Panc1 (cell line): ENCODE data around the gene TMEM52. TPM values are rescaled to one million over a fixed set of nuclear protein-coding genes. Genes with fewer than 3 reads are reported as not detected.

Experiments
- ATAC-seq: fragments of 200-7000 bp; cut with Tn5 transposase; 2 replicates; pipeline ENCODE4 v1.9.1; 2020; ENCODE audit warnings: mild to moderate bottlenecking, moderate library complexity
- BruUV-seq: library from RNA; stranded (reverse); fragments of 400-500 nt; replicated peaks from 2 replicates; lab custom pipeline; 2021; lab: Mats Ljungman, UMichigan
- CTCF ChIA-PET: fragments of 300-600 bp; sonication (Branson Sonifier 250); formaldehyde crosslinking; loops from one replicate; lab custom pipeline; 2022; ENCODE audit warnings: antibody characterized with exemption; lab: Charles Lee
- POLR2A ChIA-PET: fragments of 300-600 bp; sonication (Branson Sonifier 250); formaldehyde crosslinking; loops from one replicate; lab custom pipeline; 2022; ENCODE audit warnings: antibody characterized with exemption; lab: Charles Lee
- DNase-seq: peaks from one replicate; pipeline ENCODE4 v3.0.0-alpha.2; 2010; ENCODE audit warnings: low read depth, low spot score
- H3K27ac ChIP-seq: 2 replicates; pipeline ENCODE4 v1.5.1; 2011; ENCODE audit warnings: mild to moderate bottlenecking, low read length, inconsistent platforms
- H3K27me3 ChIP-seq: fragments of 200-500 bp; sonication (Bioruptor generic); 2 replicates; pipeline ENCODE4 v1.6.0; 2014; ENCODE audit warnings: low read length, inconsistent platforms; ENCODE audit not compliant: control insufficient read depth, insufficient read depth
- H3K36me3 ChIP-seq: fragments of 200-500 bp; sonication (Bioruptor generic); 2 replicates; pipeline ENCODE4 v1.5.1; 2014; ENCODE audit warnings: inconsistent platforms, mild to moderate bottlenecking, low read length, moderate library complexity; ENCODE audit not compliant: control insufficient read depth, insufficient read depth
- H3K4me1 ChIP-seq: 2 replicates; pipeline ENCODE4 v1.5.1; 2011; ENCODE audit warnings: inconsistent platforms, mild to moderate bottlenecking, low read length, moderate library complexity; ENCODE audit not compliant: control insufficient read depth, insufficient read depth
- H3K4me3 ChIP-seq, 2 experiments: 2 replicates each; pipeline ENCODE4 v1.5.1; 2011 to 2012; ENCODE audit warnings: low read depth in 2 of 2, low read length in 2 of 2, mild to moderate bottlenecking in 2 of 2, inconsistent platforms in 1 of 2, moderate library complexity in 1 of 2
- H3K9me3 ChIP-seq: fragments of 200-500 bp; sonication (Bioruptor generic); 2 replicates; pipeline ENCODE4 v1.5.1; 2014; ENCODE audit warnings: low read depth, mild to moderate bottlenecking, inconsistent platforms, low read length, moderate library complexity; ENCODE audit not compliant: control insufficient read depth, insufficient read depth
- POLR2AphosphoS5 ChIP-seq: IDR thresholded peaks from 2 replicates; pipeline ENCODE4 v1.6.1; 2012; ENCODE audit warnings: mild to moderate bottlenecking, low read depth, low read length, moderate library complexity
- SIN3A ChIP-seq: IDR thresholded peaks from 2 replicates; pipeline ENCODE4 v1.6.1; 2012; ENCODE audit warnings: low read depth, mild to moderate bottlenecking, low read length, moderate library complexity, borderline replicate concordance; ENCODE audit not compliant: insufficient read depth
- TCF7L2 ChIP-seq: IDR thresholded peaks from 2 replicates; pipeline ENCODE4 v1.6.1; 2011; ENCODE audit warnings: mild to moderate bottlenecking, low read depth, low read length, inconsistent platforms
- in situ Hi-C: cut with HindIII; loops from 2 replicates; pipeline ENCODE4 v1.10.0; 2016; ENCODE audit warnings: low sequenced_read_pairs, low pct_unique_long_range_greater_than_20kb
- intact Hi-C: fragments of 100-400 bp; cut with micrococcal nuclease; formaldehyde crosslinking; loops from one replicate; pipeline ENCODE4 v1.10.0; 2022; ENCODE audit not compliant: unreplicated experiment
- total RNA-seq: library from RNA; stranded (reverse); gene quantifications from one replicate; pipeline ENCODE4 v1.2.1, GENCODE V29; 2021; ENCODE audit not compliant: unreplicated experiment
- TF ChIP-seq, protein P1 (sequence below), 2 experiments: IDR thresholded peaks; 2 replicates each; pipeline ENCODE4 v1.6.1; 2011 to 2012; ENCODE audit warnings: low read depth in 2 of 2, control low read depth in 1 of 2, low read length in 1 of 2, mild to moderate bottlenecking in 1 of 2, moderate library complexity in 1 of 2; ENCODE audit not compliant: insufficient read depth in 1 of 2
- TF ChIP-seq, protein P2 (sequence below): fragments of 450-650 bp; IDR thresholded peaks from 2 replicates; pipeline ENCODE4 v1.5.1; 2017; ENCODE audit warnings: mild to moderate bottlenecking

Gene TMEM52
- total RNA-seq, 1 experiment from 2014 or later = 2.5 TPM

DNA sequence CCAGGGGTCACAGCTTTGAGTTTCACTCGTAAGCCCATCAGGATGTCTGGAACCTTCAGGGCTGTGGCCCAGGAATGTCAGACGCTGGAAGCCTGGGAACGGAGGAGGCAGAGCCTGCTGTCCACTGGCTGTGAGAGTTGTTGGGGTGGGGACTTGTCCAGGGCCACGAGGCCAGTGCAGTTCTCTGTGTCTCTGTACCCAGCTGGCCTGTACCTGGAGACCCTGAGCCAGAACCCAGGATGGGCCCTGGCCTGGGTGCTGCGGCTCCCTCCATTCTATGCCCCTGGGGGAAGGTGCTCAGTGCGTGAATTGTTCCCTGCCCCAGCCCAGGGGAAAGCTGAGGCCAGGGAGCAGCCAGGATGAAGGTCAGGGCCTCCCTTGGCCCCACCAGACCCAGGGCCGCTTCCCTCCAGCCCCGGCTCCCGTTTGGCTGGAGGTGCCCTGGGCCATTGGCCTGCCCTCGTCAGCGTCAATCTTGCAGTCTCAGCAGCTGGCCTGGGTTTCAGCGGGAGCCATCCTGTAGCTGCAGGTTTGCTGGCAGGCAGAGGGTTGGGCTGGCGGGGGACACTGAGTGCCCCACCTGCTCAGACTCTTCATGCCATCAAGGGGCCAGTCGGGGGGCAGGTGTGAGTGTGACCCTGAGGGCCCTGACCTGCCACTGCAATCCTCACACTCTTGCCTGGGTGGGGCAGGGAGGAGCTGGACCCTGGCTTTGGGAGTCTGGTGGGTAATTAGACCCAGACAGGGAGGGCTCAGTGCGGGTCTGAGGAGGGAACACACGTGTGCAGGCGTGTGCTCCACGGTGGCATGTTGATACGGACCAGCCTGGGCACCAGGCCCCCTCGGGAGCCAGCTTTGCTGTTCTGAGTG lies 4.7 kb downstream of the TMEM52 start:
- Histone ChIP-seq H3K27ac (no peak overlapping the region), H3K27me3 (no peaks in the 10 kb centered on the region), H3K4me1 (peaks cover 7% of the 10 kb centered on the region), H3K4me3 (no peak overlapping the region), H3K36me3 (no peaks in the 10 kb centered on the region), H3K9me3 (no peaks in the 10 kb centered on the region)
- ChIA-PET POLR2A (no interaction called here), CTCF (no interaction called here)
- ATAC-seq = no peak
- intact Hi-C loops = no loop called here
- BruUV-seq = no TSS peak
- in situ Hi-C loops = no loop called here
- DNase-seq = no peak
- no peak for TF ChIP-seq SIN3A
- TF ChIP-seq TCF7L2 = no peak
- TF ChIP-seq POLR2AphosphoS5 = no peak
- TF ChIP-seq, protein P1, sequence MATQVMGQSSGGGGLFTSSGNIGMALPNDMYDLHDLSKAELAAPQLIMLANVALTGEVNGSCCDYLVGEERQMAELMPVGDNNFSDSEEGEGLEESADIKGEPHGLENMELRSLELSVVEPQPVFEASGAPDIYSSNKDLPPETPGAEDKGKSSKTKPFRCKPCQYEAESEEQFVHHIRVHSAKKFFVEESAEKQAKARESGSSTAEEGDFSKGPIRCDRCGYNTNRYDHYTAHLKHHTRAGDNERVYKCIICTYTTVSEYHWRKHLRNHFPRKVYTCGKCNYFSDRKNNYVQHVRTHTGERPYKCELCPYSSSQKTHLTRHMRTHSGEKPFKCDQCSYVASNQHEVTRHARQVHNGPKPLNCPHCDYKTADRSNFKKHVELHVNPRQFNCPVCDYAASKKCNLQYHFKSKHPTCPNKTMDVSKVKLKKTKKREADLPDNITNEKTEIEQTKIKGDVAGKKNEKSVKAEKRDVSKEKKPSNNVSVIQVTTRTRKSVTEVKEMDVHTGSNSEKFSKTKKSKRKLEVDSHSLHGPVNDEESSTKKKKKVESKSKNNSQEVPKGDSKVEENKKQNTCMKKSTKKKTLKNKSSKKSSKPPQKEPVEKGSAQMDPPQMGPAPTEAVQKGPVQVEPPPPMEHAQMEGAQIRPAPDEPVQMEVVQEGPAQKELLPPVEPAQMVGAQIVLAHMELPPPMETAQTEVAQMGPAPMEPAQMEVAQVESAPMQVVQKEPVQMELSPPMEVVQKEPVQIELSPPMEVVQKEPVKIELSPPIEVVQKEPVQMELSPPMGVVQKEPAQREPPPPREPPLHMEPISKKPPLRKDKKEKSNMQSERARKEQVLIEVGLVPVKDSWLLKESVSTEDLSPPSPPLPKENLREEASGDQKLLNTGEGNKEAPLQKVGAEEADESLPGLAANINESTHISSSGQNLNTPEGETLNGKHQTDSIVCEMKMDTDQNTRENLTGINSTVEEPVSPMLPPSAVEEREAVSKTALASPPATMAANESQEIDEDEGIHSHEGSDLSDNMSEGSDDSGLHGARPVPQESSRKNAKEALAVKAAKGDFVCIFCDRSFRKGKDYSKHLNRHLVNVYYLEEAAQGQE (IDR thresholded peaks at IDR 0.05; ENCODE audit: insufficient read depth in 1 of 2, low read depth in 2 of 2, low read length in 1 of 2) = no peak
- TF ChIP-seq, protein P2, sequence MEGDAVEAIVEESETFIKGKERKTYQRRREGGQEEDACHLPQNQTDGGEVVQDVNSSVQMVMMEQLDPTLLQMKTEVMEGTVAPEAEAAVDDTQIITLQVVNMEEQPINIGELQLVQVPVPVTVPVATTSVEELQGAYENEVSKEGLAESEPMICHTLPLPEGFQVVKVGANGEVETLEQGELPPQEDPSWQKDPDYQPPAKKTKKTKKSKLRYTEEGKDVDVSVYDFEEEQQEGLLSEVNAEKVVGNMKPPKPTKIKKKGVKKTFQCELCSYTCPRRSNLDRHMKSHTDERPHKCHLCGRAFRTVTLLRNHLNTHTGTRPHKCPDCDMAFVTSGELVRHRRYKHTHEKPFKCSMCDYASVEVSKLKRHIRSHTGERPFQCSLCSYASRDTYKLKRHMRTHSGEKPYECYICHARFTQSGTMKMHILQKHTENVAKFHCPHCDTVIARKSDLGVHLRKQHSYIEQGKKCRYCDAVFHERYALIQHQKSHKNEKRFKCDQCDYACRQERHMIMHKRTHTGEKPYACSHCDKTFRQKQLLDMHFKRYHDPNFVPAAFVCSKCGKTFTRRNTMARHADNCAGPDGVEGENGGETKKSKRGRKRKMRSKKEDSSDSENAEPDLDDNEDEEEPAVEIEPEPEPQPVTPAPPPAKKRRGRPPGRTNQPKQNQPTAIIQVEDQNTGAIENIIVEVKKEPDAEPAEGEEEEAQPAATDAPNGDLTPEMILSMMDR = no peak

DNA sequence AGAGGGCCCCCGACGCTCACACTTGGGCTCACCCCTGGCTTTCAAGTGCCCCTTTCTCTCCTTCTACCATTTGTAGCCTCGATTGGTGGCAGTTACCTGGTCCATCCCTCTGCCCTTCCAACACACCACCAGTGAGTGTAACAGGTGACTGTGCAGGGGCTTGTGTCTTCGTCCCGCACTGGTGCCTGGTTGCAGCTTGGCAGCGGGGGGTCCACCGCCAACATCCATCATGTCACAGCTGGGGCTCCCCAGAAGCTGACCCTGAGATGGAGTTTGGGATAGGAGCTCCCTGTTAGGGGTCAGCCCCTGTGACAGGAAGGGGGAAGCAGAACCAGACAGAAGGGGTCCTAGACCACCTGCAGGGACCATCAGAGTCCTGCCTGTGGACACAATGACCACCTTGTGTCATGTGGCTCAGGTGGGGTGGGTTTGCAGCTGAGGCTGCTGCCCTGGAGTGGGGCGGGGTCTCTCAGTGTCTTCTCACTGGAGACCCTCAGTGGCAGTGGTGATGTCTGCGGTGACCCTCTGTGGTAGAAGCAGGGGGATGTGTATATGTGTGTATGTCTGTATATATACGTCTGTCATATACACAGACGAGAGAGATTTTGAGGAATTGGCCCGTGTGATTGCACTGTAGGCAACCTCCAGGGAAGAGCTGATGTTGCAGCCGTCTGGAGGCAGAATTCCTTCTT lies 7.6 kb downstream of the TMEM52 start:
- DNase-seq = no peak
- peaks cover 20% of the 10 kb centered on the region for H3K4me1 ChIP-seq
- no peak overlapping the region for H3K4me3 ChIP-seq
- ChIA-PET CTCF (no interaction called here), POLR2A (no interaction called here)
- ATAC-seq = no peak
- in situ Hi-C loops = no loop called here
- no peak overlapping the region for H3K27ac ChIP-seq
- no peaks in the 10 kb centered on the region for H3K9me3 ChIP-seq
- no TSS peak for BruUV-seq
- TF ChIP-seq TCF7L2 (no peak), POLR2AphosphoS5 (no peak), SIN3A (no peak)
- TF ChIP-seq, protein P2 = no peak
- TF ChIP-seq, protein P1 (IDR thresholded peaks at IDR 0.05; ENCODE audit: insufficient read depth in 1 of 2, low read depth in 2 of 2, low read length in 1 of 2) = no peak
- H3K36me3 ChIP-seq = no peaks in the 10 kb centered on the region; the same call in 1 of the 2 replicates
- H3K27me3 ChIP-seq = no peaks in the 10 kb centered on the region
- intact Hi-C loops = no loop called here
